NCI-H345 treated with DMSO at 0.1 percent for 48 hours (cell line): ENCODE measurements around the gene SH2D1A.
"Not testable (repeated sequence)": the region's sequence is repeated elsewhere in the genome, so short reads cannot be mapped to it uniquely, and the experiment has no call there.

Experiments used
- DNase-seq: peaks from one replicate; lab custom pipeline; 2025; ENCODE audit not compliant: unreplicated experiment; lab: John Stamatoyannopoulos, UW

The SH2D1A gene

DNA sequence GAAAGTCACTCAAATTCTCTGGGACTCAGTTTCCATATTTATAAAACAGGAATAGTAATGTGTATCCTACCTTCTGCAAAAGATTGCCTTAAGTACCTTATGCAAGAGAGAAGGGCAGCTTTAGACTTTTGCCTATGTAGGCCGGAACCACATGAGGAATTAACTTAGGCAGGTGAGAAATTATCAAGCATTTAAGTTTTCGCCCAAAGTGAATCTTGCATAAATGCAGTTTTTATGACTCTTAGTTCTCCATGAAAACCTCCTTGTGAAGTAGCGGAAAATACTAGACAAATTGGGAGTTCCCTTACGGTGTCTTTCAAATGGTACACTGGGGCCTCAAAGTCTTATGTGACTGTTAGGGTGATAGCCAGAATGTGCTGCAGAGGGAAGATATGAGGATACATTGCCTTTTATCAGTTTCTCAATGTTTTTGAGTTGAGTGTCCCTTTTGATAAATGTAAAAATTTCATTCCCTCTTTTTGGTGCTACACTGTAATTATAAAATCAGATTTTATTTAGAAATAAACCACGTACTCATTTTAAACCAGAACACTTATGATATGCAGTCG, 2.6 kb downstream of the SH2D1A start:
- DNase-seq, result no peak

DNA sequence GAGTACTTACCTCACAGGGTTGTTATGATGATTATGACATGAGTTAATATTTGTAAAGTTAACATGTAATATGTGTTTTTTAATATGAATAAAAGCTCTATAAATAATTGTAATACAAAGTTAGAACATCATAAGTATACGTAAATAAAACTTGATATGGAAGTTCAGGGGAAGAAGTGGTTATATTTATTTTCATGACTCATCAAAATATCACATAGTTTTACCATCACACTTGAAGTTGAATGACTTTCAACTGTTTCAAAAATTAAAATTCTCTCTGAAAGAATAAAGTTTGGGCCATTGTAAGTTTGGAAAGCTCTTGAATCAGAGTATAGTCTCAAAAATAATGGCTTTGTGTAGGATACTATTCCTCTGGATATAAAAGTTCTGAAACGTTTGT, 8.3 kb downstream of the SH2D1A start:
- DNase-seq, result no peak

DNA sequence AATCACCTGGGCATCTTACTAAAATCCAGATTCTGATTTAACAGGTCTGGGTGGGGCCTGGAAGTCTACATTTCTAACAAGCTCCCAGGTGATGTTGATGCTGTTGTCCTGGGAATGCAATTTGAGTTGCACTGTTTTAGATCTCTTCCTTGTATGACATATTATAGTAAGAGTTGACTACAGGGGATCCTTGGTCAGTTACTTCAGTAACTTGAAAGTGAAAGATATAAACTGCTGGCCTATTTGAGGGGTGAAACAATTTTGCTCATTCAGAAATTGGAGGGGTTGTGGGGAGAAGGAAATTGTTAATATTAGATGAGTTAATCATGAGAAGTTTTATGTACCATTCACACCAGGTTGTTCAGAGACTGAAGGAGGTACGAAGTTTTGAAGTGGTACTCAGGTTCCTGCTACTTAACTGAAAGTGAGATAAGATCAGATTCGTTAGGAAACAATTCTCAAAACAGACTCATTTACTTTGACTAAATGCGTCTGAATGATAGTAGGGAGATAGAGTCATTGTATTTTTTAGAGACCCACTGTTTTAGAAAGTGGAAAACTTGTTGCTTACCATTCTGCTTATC, 12.5 kb downstream of the SH2D1A start:
- DNase-seq, result no peak

DNA sequence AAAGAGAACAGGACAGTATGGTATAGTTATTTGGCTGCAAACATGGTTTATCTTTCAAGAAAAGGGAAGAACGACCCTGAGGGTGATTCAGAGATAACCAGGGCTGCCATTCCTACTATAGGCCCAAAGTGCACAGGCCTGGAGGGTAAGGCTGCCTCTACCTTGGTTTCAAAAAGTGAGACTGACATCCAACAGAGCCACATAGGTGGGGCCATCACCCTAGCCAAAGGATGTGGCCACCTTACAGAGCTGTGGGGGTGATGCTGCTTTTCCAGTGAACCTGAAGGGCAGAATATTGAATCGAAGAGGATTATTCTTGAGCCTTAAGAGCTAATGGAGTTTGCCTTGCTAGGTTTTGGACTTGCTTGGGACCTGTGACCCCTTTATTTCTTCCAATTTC, 15.7 kb downstream of the SH2D1A start:
- no peak for DNase-seq

DNA sequence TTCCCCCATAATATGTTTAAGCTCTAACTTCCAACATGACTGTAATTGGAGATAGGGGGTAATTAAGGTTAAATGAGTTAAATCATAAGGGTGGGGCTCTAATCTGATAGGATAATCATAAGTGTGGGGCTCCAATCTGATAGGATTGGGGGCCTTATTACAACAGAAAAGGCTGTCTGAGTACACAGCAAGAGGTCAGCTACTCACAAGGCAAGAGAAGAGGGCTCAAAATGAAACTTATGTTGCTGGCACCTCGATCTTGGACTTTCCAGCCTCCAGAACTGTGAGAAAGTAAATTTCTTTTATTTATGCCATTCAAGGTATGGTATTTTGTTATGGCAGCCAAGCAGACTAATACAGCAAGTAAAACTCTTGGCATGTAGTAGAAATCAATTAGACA, 16.4 kb downstream of the SH2D1A start:
- DNase-seq, result no peak

DNA sequence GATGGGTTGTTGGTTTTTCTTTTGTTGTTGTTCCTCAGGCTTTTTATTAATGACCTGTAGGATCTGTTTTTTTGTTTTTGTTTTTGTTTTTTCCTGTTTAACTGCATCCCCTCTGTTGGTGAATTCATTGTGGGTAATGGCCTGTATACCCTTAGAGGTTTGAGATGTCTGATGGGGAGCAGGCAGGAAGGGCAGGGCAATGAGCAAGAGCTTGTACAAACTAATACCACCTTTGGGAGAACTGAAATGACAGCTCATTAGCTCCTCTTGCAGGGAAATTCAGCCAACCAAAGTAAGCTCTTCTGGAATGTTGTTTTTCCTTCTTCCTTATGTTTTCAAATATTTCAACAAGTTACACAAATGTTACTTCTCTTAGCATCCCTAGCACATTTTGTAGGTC, 23.4 kb downstream of the SH2D1A start:
- no peak for DNase-seq

DNA sequence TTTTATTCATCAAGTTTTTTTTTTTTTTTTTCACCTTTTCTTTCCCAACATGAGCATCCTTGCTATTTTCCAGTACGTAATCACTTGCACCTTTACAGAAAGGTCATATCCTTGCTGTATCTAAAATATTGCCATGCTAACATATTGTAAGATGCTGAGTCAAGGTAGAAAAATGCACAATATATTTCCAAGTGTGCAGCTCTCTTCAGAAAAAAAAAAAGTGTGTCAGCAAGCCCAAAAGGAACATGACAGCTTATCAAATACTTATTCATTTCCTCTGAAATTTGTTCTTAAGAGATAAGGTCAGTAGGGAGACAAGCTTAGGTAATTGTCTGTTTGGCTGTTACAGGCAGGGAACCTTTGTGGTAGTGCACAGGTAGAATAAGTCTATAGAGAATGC, 27.0 kb downstream of the SH2D1A start:
- no peak for DNase-seq

DNA sequence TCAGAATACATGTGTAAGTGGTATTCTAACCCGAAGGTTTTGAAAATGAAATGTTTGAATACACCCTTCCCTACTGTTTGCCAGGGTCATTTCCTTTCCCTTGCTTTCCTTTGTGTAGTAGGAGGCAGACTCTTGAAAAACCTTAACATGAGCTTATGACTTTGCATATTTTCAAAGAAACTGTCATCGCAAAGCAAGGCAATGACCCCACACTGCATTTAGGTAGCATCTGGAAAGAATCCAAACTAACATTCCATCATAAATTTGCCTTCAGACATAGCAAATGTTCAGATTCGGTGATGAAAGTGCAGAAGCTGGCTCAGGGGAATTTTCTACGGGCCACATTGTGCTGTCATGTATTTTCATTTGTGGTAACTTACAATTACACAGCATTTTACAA, 32.3 kb downstream of the SH2D1A start:
- no peak for DNase-seq

DNA sequence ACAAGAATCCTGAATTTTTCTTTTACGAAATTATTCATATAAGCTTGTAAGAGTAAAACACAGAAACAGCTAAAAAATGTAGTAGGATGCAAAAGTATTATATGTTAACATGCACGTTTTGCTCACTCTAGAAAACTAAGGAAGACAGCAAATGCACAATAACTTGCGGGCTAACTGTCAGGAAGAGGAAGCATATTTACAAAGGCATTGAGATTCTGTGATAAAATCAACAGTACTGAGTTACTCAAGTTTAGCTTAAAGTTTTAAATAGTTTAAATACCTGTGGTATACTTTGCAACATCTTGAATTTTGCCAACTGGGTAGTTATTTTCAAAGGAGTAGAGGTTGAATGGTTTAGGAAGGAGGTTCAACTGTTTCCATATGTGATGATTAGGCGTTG, 37.0 kb downstream of the SH2D1A start:
- no peak for DNase-seq

DNA sequence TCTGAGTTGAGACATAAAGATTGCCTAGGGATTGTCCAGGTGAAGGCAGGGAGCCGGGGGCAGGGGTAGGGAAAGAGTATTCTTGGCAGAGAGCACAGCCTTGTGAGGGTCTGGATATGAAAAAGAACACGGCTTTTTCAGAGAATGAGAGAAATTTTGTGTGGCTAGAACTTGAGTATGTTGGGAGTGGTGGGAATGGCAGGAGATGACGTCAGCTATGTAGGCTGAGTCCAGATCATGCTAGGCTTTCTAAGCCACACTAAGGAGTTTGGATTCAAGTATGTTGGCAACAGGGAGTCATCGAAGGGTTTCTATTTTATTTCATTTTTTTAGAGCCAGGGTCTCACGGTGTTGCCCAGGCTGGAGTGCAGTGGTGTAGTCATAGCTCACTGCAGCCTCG, 40.0 kb downstream of the SH2D1A start:
- DNase-seq, result no peak

DNA sequence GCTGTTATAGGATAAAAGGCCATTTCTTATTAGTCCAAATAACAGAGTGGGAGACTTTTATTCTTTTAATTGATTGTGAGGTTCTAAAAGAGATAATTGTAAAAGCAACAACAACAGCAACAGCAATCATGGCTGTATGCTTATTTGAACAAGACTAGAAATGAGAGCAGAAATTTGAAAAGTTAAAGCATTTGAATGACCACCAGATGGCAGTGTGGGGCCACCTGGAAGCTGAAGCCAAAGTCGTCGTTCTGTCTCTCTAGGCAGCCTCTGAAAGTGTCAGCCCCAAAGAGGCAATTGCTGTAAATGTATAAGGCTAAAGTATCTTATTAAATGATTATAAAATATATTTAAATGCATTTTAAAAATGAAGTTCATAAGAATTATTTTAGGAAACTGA, 42.2 kb downstream of the SH2D1A start:
- DNase-seq, result peak; percentile 49

DNA sequence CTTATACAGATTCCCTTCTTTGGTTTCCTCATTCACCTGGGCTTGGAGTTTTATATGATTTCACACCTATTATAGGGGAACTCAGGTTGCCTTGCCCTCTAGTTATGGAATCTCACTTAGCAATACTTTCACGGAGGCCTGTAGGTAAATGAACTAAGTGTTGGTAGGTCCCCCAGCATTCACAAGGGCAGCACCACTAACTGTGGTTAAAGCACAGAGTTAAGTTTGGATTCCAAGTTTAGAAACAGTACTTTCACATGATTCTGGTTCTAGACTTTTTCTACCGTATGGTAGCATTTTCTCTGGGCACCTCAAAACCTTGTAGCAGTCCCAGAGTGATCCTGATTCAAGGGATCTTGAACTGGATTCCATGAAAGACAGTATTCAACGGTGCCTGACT, 46.4 kb downstream of the SH2D1A start:
- DNase-seq, result no peak

DNA sequence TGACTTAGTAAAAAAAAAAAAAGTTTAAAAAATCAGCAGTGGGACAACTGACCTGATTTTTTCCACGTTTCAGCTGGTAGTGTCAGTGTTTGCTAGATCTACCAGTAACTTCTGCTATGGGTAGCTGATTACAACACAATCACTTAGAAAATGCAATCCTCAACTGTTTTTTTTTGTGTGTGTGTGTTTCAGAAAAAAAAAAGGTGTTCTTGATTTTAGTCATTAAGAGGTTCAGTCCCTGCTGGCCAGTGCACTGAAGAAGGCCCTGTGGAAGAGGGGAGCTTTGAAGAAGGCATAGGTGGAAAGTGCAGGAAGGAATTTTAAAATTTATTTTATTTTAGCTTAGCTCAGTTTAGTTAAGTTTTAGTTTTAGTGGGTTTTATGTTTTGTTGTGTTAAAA, 46.9 kb downstream of the SH2D1A start:
- no peak for DNase-seq

DNA sequence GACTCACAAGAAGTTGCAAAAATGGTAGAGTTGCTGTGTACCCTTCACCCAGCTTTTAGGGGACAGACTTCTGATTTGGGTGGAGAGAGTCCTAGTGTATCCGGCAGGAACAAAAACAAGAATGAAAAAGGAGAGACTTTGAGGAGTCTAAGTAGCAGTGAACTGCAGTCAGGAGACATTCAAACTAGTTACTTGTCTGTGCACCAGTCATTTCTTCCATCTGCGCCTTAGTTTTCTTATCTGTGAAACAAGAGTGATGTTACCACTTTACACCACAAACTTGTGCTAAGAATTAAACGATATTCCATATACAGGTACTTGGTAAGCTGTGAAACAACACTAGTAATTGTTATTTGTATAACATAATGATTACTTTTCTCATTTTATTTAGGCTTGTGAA, 47.3 kb downstream of the SH2D1A start:
- no peak for DNase-seq

DNA sequence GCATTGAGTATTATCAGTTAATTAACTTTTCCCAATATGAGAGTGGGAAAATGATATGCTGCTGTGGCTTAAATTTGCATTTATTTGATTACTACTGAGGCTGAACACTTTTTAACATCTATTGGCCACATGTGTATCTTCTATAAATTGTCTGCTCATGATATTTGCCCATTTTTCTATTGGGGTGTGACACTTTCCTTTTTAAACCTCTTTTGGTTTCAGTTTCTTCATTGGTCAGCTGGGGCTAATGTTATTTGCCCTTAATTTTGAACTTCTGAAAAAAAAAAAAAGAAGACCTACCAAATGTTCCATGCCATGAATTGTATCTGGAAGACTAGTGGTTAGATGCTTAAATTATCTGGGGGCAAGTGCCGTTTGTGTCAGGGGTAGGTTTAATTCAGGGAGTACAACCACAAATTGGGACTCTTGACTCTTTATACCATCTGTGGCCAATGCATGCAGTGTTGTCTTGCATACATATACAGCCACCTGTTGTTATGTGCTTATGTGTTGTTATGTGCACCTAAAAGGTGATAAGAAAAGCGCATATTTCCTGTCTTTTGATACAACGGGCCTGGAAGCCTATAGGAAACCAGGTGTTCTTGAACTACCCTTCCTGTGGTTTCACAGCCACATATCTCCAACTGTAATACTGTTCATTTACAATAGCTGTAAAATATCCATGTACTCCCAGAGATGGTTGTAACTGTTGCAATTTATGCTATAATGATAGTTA, 49.0 kb downstream of the SH2D1A start:
- DNase-seq, result no peak

DNA sequence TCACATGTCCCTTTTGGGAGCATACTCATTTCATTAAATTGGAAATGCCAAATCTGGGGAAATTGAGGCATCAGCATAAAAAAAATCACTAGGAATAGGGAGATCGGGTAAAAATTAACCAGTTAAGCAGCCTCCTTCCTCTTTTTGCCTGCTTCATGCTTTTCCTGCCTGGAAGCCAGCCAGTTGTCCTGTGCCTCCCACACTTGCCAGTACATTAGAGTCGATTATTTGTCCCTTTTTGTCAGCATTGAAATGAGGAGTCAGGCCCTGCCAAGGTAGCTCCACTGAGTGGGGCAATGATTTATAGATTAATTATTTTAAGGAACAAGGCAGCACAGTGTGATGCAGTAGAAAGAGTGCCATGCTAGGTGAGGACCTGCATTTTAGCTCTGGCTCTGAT, 55.3 kb downstream of the SH2D1A start:
- no peak for DNase-seq

DNA sequence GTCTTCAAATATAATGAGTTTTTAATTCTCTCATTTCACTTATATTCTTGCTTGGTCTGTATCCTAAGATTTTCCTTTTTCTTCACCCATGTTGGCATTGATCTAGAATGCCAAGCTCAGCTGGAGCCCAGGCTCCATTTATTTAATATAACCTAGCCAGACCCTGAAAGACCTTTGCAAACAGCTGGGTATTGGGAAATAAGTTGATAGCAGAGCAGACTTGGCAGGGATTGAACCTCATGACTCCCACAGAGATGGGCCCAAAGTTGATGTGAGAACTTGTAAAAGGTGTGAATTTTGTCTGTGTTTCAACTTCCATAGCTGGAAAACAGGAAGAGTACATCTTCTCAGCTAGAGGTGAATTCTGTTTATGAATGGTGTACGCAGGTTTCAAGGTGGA, 59.5 kb downstream of the SH2D1A start:
- no peak for DNase-seq

DNA sequence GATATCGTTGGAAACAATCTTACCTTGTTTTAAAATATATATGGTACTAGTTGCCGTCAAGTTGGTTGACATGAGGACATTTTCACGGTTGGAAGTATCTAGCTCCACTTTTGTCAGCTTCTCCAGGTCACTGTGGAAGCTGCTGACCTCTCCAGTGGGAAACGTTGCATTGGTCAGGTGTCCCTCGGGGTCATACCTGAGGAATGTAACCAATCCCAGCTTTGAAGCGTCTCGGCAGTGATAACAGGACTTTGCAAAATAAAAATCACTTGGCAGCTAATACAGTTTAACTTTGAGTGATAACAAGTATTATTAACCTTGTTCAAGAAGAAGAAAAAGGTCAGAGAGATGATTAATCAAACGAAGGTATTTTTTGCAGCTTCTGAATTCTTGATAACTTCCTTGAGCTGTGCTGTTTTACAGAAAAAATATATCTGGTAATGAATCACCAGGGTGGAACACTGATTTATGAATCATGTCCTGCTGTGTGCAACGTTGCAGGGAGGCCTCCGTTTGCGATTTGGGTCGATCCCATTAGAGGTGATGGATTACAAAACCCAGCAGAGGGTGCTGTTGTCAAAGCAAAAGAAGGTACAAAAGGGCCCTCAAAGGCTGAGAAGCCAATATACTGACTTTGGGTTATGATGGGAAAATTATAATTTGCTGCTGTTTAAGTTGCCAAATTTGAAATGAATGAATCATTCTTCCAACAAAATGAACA, 60.1 kb downstream of the SH2D1A start:
- DNase-seq, result peak; percentile 8

DNA sequence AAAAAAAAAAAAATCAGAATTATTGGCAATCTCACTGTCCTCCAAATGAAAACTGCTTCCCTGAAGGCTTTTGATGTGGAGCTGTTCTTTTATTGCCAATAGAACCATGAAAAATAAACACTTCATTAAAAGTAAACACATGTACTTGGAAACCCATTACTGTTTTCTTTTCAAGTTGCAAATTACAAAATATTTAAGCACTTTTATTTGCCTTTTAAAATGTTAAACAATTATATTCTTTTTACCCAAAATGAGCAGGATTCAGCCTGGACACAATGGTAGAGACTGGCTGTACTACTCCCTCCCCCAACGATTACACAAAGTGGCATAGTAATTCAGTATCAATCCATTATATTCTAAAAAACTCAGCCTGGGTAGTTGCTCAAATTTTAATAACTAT, 60.9 kb downstream of the SH2D1A start:
- no peak for DNase-seq

DNA sequence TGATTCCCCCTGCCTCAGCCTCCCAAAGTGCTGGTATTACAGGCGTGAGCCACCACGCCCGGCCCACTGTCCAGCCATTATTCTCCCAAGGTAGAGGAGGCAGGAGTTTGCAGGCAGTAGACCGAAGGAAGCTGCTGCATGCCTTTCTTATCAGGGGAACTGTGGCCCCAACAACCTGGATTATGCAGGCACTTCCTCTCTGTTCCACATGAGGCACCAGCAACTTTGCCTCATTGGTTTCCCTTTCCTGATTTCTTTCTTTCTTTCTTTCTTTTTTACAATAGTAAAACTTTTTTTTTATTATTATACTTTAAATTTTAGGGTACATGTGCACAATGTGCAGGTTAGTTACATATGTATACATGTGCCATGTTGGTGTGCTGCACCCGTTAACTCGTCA, 62.0 kb downstream of the SH2D1A start:
- DNase-seq, result not testable (repeated sequence)

DNA sequence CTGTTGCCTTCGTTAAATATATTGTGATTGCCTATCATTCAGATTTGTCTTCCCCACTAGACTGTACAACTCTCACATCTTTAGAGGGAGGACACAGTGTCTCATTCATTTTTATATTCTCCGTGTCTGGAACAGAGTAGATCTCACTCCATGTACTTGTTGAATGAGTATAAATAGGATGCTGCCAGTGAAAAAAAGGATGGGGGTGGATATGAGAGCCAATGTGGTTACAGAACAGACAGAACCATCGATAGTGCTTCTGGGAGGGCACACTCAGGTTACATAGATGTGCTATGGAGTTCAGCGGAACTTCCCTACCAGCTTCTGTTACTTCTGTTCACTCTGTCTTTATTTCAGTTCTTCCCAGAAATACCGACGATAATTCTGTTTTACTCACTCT, 66.9 kb downstream of the SH2D1A start:
- DNase-seq, result no peak

DNA sequence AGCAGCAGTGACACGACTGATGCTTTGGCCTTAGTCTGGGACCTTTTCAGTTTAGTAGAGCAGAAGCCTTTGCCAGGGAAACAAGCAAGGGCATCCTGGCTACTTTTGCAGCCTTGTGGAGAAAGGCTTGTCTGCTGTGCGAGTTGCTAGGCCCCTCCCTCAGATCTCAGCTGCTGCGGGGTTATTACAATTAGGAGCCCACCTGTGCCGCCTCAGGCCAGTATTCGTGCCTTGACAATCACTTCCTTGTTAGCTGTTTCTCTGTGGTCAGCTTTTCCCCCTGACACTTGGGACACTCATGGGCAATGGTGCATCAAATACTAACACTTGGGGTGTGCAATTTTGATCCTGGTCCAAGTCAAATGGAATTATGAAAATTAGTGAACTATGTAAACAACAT, 67.9 kb downstream of the SH2D1A start:
- no peak for DNase-seq
